GM19035 (cell line): ENCODE data around the gene IQSEC1.

ENCODE experiments used
- ATAC-seq: cut with Tn5 transposase; IDR thresholded peaks from one replicate; pipeline ENCODE4 v1.9.1; 2021; ENCODE audit not compliant: unreplicated experiment

The IQSEC1 gene

DNA sequence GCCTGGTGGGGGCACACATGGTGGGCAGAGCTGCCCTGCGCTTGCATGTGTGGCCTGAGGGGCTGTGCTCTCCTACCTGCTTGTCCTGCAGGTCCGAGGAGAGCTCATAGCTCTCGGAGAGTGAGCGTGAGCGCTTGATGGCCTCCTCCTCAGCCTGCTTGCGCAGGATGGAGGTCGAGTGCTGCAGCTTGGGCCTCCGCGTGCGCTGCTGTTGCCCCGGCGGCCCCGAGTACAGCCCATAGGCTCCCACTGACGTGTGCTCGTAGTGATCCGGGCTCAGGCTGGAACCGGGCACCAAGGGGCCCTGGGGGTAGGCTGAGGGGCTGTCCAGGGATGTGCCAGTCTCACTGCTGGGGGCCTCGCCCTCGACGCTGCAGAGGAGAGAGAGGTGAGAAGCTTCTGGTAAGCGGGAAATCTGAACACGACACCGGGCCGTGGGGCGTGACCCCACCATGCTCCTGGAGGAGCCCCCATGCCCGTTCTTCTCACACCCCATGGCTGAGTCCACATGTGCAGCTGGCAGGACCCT is 131.7 kb downstream of the IQSEC1 start:
- no peak for ATAC-seq

GRCh38 chr3:12940854-12941253 is 132.4 kb downstream of the IQSEC1 start:
- ATAC-seq: no peak

DNA sequence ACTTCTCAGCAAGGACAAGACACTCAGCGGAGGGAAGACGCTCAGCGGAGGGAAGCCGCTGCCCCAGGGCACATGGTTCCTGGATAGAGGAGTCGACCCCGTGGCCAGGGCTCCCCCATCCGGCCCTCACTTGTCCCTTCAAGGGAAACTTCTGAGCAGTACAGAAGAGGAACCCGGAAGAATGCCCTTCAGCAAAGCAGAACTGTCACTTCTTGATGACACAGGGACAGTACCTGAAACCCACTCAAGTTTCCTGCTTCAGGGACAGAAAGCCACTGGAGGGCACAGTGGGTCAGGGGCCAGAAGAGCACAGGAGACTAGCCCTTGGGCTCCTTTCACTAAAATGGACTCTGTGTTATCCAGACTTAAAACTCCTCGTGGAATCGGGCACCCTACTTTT is 134.1 kb downstream of the IQSEC1 start:
- no peak for ATAC-seq

DNA sequence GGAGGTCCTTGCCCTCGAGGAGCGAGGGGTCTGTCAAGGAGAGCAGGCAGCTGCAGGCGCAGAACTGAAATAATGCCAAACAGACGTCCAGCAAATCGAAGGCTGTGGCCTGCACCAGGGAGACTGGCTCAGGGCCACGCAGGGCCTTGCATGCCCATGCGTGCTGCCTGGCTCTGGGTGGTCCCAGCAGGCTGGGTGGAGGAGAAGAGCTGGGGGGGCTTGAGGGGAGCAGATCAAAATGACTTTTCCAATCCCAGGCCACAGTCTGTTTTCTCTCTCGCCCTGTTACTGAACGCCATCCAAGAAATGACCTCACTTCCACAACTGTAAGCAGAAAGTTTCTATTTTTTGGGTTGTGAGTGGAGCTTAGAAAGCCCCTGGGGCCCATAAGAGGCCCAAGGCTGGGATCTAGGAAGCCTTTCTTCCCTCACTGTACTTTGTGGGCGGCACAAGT is 134.9 kb downstream of the IQSEC1 start:
- no peak for ATAC-seq

- no peak for ATAC-seq
Observed at GRCh38 chr3:12935861-12936830, 137.1 kb downstream of the IQSEC1 start.

DNA sequence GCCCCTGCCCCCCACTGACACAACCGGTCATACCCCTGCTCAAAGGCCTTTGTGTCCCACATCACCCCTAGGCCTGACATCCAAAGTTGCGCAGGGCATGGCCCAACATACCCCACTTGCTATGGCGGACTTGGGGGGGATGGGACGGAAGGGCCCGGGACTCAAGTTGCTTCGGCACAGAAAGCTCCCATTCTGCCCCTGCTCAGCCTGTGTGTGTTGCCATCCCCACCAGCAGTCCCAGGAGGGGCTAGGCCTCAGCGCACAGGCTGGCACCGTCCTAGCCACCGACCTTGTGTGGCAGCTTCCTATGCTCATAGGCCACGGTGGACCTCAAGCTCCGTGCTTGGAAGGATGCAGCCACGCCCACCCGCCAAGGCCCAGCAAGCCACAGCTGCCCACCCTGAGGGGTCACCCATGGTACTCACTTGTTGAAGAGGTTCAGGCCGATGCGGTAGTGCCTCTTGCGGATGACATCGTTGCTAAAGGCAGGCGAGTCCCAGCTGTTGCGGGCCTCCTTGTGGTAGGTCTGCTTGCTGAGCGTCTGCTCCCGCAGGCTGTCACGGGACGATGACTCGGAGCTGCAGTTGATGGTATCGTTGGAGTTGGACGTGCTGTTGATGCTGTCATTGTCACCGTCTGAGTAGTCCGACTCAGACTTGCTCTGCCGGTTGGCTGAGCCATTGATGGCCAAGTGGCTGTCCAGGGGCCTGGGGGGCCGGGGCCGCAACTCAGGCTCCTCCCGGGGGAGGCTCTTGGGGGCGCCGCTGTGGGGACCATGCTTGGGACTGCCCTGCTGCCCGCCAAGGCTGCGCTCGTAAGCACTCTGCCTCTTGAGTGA is 138.0 kb downstream of the IQSEC1 start:
- ATAC-seq: no peak

DNA sequence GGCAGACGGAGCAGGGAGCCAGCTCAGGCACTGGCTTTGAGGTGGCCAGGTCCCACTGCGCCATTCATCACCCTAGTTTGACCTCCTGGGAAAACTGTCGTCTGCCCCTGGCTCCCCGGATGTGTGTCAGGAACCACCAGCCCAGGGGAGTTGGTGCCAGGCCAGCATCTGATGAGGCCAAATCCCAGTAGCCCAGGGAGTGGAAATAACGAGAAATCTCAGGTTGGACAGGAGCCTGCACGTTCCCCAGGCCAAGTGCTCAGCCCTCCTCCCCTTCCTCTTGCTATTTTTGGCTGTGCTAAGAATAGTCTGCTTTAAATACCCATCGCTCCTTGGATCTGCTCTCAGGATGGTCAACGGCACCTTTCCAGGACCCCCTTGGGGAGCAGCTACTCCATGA is 138.8 kb downstream of the IQSEC1 start:
- ATAC-seq: no peak

DNA sequence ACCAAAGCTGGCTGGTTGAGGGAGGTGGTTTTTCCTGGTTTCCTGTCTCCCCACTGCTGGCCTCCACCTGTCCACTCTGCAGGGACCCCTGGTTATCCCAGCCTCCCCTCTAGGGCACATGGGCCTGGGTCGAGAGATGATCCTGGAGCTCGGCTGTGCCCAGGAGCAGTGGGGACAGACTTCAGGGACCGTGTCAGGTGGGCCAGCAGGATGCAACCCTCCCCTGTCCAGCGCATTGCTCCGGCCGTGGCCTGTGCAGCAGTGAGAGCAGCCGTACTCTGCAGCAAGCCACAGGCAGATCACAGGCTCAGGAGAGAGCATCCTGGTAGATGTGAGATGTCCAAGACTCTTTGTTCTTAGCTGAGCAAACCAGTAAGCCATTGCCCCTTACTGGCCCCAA is 139.3 kb downstream of the IQSEC1 start:
- ATAC-seq: no peak

DNA sequence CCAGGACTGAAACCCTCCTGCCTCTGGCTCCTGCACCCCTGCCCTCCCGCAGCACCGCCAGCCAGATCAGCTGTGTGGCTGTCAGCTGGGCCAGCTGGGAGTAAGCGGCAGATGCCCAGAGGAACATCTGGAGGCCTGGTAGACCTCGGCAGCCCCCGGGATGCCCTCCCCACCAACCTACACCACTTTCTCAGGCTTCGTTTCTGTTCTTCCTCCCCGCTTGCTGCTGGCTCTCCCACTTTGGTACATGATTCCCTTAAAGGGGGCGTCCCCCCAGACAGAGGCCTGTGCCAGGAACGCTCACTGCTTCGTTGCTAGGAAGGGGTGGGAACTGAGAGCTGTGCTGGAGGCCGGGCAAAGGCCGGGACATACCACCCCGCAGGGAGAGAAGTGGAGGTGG is 140.5 kb downstream of the IQSEC1 start:
- no peak for ATAC-seq

- ATAC-seq: no peak
Observed at GRCh38 chr3:12932347-12932746, 140.9 kb downstream of the IQSEC1 start.

- no peak for ATAC-seq
Observed at GRCh38 chr3:12931273-12931905, 141.8 kb downstream of the IQSEC1 start.

- no peak for ATAC-seq
Observed at GRCh38 chr3:12929801-12930200, 143.4 kb downstream of the IQSEC1 start.

GRCh38 chr3:12926660-12927059 is 146.6 kb downstream of the IQSEC1 start:
- no peak for ATAC-seq

DNA sequence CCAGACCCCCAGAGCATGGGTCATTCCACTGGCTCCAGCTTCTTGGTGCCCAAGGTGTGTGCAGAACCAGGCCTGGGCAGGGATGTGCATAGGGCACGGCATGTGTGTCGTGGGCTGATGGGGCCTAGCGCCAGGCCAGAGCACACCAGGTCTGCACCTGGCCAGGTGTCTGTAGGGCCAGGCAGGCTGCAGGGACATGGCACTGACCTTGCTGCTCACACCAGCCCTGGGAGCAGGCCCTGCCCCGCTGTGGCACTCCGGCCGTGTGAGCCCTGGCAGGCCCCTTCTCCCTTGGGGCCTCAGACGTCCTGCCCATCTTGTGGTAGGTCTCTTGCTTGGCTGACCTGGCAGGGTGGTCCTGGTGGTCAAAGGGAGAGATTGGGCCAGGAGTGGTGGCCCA is 147.6 kb downstream of the IQSEC1 start:
- ATAC-seq: no peak

- ATAC-seq: no peak
Observed at GRCh38 chr3:12924437-12924836, 148.8 kb downstream of the IQSEC1 start.

- ATAC-seq: no peak
Observed at GRCh38 chr3:12922881-12923431, 150.3 kb downstream of the IQSEC1 start.

GRCh38 chr3:12922306-12922705 is 150.9 kb downstream of the IQSEC1 start:
- ATAC-seq: no peak

GRCh38 chr3:12921736-12922135 is 151.5 kb downstream of the IQSEC1 start:
- ATAC-seq: no peak

DNA sequence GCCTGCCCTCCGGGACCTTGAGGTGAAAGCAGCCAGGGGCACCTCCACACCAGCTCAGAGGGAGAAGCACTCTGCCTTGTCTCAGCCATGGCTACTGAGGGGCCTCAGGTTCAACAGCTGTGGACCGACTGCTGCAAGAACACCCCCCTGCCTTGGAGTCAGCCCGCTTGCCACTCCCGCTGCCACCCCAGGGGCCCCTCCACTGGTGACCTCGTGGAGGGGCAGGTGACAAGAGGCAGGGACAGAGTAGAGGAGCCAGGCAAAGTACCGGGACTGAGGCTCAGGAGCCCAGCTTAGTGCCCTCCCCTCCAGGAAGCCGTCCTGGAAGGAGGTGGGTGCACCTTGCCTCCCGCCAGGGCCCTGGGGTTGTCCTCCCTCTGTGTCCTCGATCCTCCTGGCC is 152.3 kb downstream of the IQSEC1 start:
- no peak for ATAC-seq

GRCh38 chr3:12919205-12919604 is 154.0 kb downstream of the IQSEC1 start:
- ATAC-seq: no peak

GRCh38 chr3:12918231-12918630 is 155.0 kb downstream of the IQSEC1 start:
- no peak for ATAC-seq
